Calu3 (cell line): Measurements from ENCODE around the gene SLC16A6. TPM values are rescaled to one million over a fixed set of nuclear protein-coding genes. Genes with fewer than 3 reads are reported as not detected.
"Not testable (repeated sequence)": the region's sequence is repeated elsewhere in the genome, so short reads cannot be mapped to it uniquely, and the experiment has no call there.

ENCODE experiments used
- BruUV-seq: library from RNA; stranded (reverse); fragments of 400-500 nt; replicated peaks from 2 replicates; lab custom pipeline; 2021; lab: Mats Ljungman, UMichigan
- CTCF ChIA-PET: fragments of 300-600 bp; sonication (Branson Sonifier 250); formaldehyde crosslinking; loops from one replicate; lab custom pipeline; 2022; ENCODE audit warnings: antibody characterized with exemption; lab: Charles Lee
- DNase-seq: peaks from one replicate; pipeline ENCODE4 v3.0.0; 2022
- H3K27ac Mint-ChIP-seq: one replicate; pipeline ENCODE4 v1.8.0; 2022; ENCODE audit warnings: mixed read lengths; ENCODE audit not compliant: unreplicated experiment
- H3K27me3 Mint-ChIP-seq: one replicate; pipeline ENCODE4 v1.8.0; 2022; ENCODE audit warnings: mixed read lengths; ENCODE audit not compliant: unreplicated experiment
- H3K36me3 Mint-ChIP-seq: one replicate; pipeline ENCODE4 v1.8.0; 2022; ENCODE audit warnings: mild to moderate bottlenecking, moderate library complexity, mixed read lengths; ENCODE audit not compliant: insufficient read depth, unreplicated experiment
- H3K4me1 Mint-ChIP-seq: one replicate; pipeline ENCODE4 v1.8.0; 2022; ENCODE audit warnings: mild to moderate bottlenecking, low read depth, mixed read lengths; ENCODE audit not compliant: unreplicated experiment
- H3K4me3 Mint-ChIP-seq: one replicate; pipeline ENCODE4 v1.8.0; 2022; ENCODE audit warnings: mild to moderate bottlenecking, low read depth, moderate library complexity, mixed read lengths; ENCODE audit not compliant: unreplicated experiment
- H3K9me3 Mint-ChIP-seq: one replicate; pipeline ENCODE4 v1.8.0; 2022; ENCODE audit warnings: low read depth, mixed read lengths; ENCODE audit not compliant: unreplicated experiment
- CTCF ChIP-seq: fragments of 200-600 bp; IDR thresholded peaks from one replicate; pipeline ENCODE4 v1.8.0; 2022; ENCODE audit warnings: antibody characterized with exemption; ENCODE audit not compliant: unreplicated experiment
- intact Hi-C: fragments of 100-400 bp; cut with micrococcal nuclease; formaldehyde crosslinking; loops from one replicate; pipeline ENCODE4 v1.10.0; 2022; ENCODE audit not compliant: unreplicated experiment
- total RNA-seq: library from RNA; stranded (reverse); gene quantifications from 2 replicates; pipeline ENCODE4 v1.2.3, GENCODE V29; 2022

Gene SLC16A6
- total RNA-seq, 1 experiment from 2014 or later = 0.19 TPM

- DNase-seq, H3K4me1 Mint-ChIP-seq, H3K9me3 Mint-ChIP-seq, BruUV-seq, intact Hi-C loops, H3K27ac Mint-ChIP-seq, H3K36me3 Mint-ChIP-seq, H3K4me3 Mint-ChIP-seq: not testable (repeated sequence)
- CTCF ChIA-PET = interaction anchor here (0.7 kb wide), 1 partner anchor 335 kb away, joined by 3 read pairs; no protein-coding TSS in a partner anchor
- peaks cover 15% of the 10 kb centered on the region for H3K27me3 Mint-ChIP-seq
Measured at GRCh38 chr17:68234726-68235335, 56.1 kb downstream of the SLC16A6 start.

- H3K9me3 Mint-ChIP-seq, H3K36me3 Mint-ChIP-seq, H3K4me3 Mint-ChIP-seq, DNase-seq, H3K27ac Mint-ChIP-seq, CTCF ChIA-PET, intact Hi-C loops, BruUV-seq, H3K4me1 Mint-ChIP-seq: not testable (repeated sequence)
- peaks cover 10% of the 10 kb centered on the region for H3K27me3 Mint-ChIP-seq
Measured at GRCh38 chr17:68232741-68233140, 58.2 kb downstream of the SLC16A6 start.

GRCh38 chr17:68231541-68231940 lies 59.4 kb downstream of the SLC16A6 start:
- Mint-ChIP-seq H3K27me3 (peaks cover 8% of the 10 kb centered on the region), H3K4me1 (peaks cover 7% of the 10 kb centered on the region), H3K9me3 (no peaks in the 10 kb centered on the region), H3K4me3 (no peak overlapping the region), H3K36me3 (no peaks in the 10 kb centered on the region), H3K27ac (no peak overlapping the region)
- BruUV-seq = no TSS peak
- intact Hi-C loops = no loop called here
- no peak for DNase-seq
- CTCF ChIA-PET = interaction anchor here (0.6 kb wide), 1 partner anchor 235 kb away, joined by 3 read pairs; no protein-coding TSS in a partner anchor
- no peak for TF ChIP-seq CTCF

GRCh38 chr17:68231131-68231530 lies 59.8 kb downstream of the SLC16A6 start:
- H3K9me3 Mint-ChIP-seq, H3K4me1 Mint-ChIP-seq, intact Hi-C loops, BruUV-seq, H3K27ac Mint-ChIP-seq, H3K4me3 Mint-ChIP-seq, H3K36me3 Mint-ChIP-seq, H3K27me3 Mint-ChIP-seq, DNase-seq: not testable (repeated sequence)
- CTCF ChIA-PET = interaction anchor here (0.6 kb wide), 1 partner anchor 235 kb away, joined by 3 read pairs; no protein-coding TSS in a partner anchor

- Mint-ChIP-seq H3K36me3 (no peaks in the 10 kb centered on the region), H3K4me3 (no peak overlapping the region)
Measured at GRCh38 chr17:68229619-68230018, 61.3 kb downstream of the SLC16A6 start.

More at GRCh38 chr17:68229619-68230018, 61.3 kb downstream of the SLC16A6 start:
- intact Hi-C loops = no loop called here
- no TSS peak for BruUV-seq
- no peak for DNase-seq
- no peak overlapping the region for H3K27ac Mint-ChIP-seq
- H3K4me1 Mint-ChIP-seq = peaks cover 7% of the 10 kb centered on the region
- H3K9me3 Mint-ChIP-seq = no peaks in the 10 kb centered on the region
- CTCF ChIA-PET = no interaction called here
- TF ChIP-seq CTCF = no peak
- H3K27me3 Mint-ChIP-seq = peaks cover 18% of the 10 kb centered on the region
